ENCODE results near the gene ANKFN1. TPM values are rescaled to one million over a fixed set of nuclear protein-coding genes. Genes with fewer than 3 reads are reported as not detected.

The ANKFN1 gene
- total RNA-seq, 2 donors from 2014 or later: 0.21 TPM; not detected in 1

GRCh38 chr17:56468840-56469239 lies 315.6 kb downstream of the ANKFN1 start:
- DNase-seq (no peak), ATAC-seq (no peak)
- intact Hi-C loops (cut with DNase I): no loop called here

DNA sequence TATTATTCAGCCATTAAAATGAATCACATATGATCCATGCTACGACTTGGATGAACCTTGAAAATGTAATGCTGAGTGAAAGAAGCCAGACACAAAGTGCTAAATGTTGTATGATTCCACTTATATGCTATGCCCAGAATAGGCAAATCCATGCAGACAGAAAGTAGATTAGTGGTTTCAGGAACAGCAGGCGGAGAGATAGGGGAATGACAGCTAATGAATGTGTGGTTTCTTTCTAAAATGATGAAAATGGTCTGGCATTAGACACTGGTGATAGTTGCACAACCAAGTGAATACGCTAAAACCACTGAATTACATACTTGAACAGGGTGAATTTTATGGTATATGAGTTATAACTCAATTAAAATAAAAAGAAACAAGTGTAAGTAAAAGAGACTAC lies 318.4 kb downstream of the ANKFN1 start:
- no peak for ATAC-seq
- no peak for DNase-seq
- intact Hi-C loops (cut with DNase I): no loop called here

- no peak for ATAC-seq
- intact Hi-C loops (cut with DNase I): no loop called here
- no peak for DNase-seq
These were observed 321.8 kb downstream of the ANKFN1 start for GRCh38 chr17:56475116-56475515.

GRCh38 chr17:56478836-56479447 lies 325.7 kb downstream of the ANKFN1 start:
- no peak for DNase-seq
- ATAC-seq: no peak
- intact Hi-C loops (cut with DNase I): no loop called here

DNA sequence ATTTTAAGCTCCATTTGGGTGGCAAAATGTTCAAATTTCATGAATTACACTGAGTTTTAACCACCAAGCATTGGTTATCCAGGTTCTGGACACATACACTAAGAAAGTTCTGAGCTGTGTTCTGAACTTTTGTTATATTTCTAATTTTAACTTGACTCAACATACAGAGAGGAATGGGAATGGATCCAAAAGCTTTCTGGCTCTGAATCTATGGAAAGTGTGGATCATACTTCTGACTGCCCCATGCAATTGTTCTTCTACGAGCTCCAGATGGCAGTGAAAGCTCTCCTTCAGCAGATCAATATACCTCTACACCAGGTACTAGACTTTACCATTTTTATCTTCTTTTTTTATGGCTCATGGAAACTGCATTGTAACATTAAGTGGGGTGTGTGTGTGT lies 327.2 kb downstream of the ANKFN1 start:
- no peak for ATAC-seq
- no peak for DNase-seq
- intact Hi-C loops (cut with DNase I): loop anchor here in 1 of 2 donors (10.0 kb wide), 1 partner anchor 626 kb away; no protein-coding TSS in a partner anchor

DNA sequence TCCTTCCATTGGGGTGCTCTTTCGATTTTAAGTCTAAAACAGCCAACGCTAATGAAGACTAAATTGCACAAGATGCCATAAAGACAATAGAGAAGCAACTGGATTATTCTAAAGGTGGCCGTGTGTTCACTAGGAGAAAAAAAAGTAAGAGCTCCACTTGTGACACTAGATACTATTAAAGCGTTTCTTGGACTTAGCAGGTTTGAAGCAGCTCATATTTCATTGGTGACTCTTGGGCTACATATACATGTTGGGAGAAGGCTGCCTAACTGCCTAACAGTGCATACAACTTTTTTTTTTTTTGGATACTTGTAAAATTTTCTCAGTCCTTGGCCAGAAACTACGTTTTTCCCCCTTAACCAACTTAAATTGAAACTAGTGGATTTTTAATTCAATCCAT lies 328.4 kb downstream of the ANKFN1 start:
- intact Hi-C loops (cut with DNase I): loop anchor here in 1 of 2 donors (10.0 kb wide), 1 partner anchor 627 kb away; no protein-coding TSS in a partner anchor
- DNase-seq (no peak), ATAC-seq (no peak)

- no peak for DNase-seq
- ATAC-seq: no peak
- intact Hi-C loops (cut with DNase I): loop anchor here in 1 of 2 donors (10.0 kb wide), 1 partner anchor 627 kb away; no protein-coding TSS in a partner anchor
These were observed 329.0 kb downstream of the ANKFN1 start for GRCh38 chr17:56482229-56482628.

DNA sequence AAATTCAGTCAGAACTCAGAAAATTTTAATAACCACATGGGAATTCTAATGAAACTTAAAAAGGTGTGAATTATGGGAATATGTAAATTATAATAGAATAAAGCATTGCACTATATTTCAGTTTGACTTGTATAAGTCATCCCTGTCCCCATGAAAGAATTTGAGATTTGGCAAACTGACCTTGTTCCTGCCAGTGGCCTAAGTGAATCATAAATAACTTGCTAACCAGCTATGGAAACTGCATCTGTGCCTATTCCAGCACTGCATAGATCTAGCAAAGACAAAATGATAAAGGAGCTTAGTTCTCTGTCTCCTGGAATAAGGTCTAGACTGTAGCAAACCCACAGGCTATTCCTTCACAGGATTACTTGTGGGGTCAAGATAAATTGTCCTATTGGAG lies 333.5 kb downstream of the ANKFN1 start:
- DNase-seq (no peak), ATAC-seq (no peak)
- intact Hi-C loops (cut with DNase I): loop anchor here in 1 of 2 donors (10.0 kb wide), 1 partner anchor 632 kb away; no protein-coding TSS in a partner anchor

- DNase-seq (no peak), ATAC-seq (no peak)
- intact Hi-C loops (cut with DNase I): loop anchor here in 1 of 2 donors (10.0 kb wide), 1 partner anchor 634 kb away; no protein-coding TSS in a partner anchor
These were observed 335.5 kb downstream of the ANKFN1 start for GRCh38 chr17:56488800-56489199.

DNA sequence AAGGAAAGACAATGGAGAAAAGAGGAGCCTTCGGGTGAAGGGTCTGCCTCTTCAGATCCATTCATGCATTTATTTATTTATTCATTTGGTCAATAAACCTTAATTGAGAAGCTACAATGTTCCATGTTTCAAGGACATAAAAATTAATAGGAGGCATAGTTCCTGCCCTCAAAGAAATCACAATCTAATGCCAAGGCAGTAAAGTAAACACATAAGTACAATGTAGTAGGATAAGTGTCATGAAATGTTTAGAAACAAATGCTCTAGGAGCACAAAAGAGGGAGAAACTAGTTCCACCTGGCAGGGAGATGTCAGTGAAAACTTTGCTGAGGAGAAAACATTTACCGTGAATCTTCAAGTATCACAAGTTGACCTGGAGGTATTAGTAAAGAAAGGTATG lies 336.7 kb downstream of the ANKFN1 start:
- no peak for DNase-seq
- intact Hi-C loops (cut with DNase I): loop anchor here in 1 of 2 donors (10.0 kb wide), 1 partner anchor 635 kb away; no protein-coding TSS in a partner anchor
- no peak for ATAC-seq

DNA sequence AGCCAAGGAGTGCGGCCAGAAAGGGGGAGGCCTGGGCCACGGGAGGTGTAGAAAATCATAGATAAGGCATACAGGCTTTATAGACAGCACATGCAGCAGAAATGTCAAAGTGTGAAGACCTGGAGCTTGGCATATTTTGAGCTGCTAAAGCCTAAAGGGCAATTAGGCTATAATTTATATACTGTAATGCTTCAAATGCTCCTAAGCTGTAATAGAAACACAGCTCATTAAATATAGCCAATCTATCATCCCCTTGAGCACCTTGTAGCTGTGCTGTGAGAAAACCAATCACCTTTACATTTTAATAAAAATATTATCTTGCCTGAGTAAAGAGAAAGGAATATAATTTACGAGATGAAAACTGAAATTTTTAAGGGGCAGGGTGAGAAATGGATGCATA lies 342.3 kb downstream of the ANKFN1 start:
- DNase-seq (no peak), ATAC-seq (no peak)
- intact Hi-C loops (cut with DNase I): no loop called here

DNA sequence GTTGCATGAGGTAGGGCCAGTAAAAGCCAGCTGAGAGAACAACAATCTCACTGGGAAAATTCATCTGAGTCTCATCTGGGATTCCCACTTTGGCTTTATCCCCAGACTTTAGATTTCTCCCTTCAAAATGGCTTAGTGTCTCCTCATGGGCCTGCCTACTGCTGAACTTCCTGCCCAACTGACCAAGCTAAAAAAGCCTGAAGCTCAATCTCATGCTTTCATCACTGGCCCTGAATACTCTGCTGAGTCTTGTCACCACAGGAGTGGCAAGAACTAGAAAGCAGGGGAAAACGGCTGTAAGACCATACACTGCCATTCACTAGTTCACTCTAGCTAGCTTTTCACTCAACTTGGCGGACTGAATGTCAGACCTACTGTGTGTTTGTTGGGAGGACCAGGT lies 343.9 kb downstream of the ANKFN1 start:
- intact Hi-C loops (cut with DNase I): no loop called here
- ATAC-seq: no peak
- no peak for DNase-seq

- ATAC-seq (no peak), DNase-seq (no peak)
- intact Hi-C loops (cut with DNase I): loop anchor here (5.0 to 10.0 kb wide), 2 partner anchors 215 to 217 kb away; no protein-coding TSS in a partner anchor
These were observed 346.6 kb downstream of the ANKFN1 start for GRCh38 chr17:56499799-56500388.

- intact Hi-C loops (cut with DNase I): loop anchor here (5.0 to 10.0 kb wide), 2 partner anchors 213 to 215 kb away; no protein-coding TSS in a partner anchor
- ATAC-seq (no peak), DNase-seq (no peak)
These were observed 348.9 kb downstream of the ANKFN1 start for GRCh38 chr17:56502120-56502654.

GRCh38 chr17:56505154-56505756 lies 352.0 kb downstream of the ANKFN1 start:
- DNase-seq (no peak), ATAC-seq (no peak)
- intact Hi-C loops (cut with DNase I): loop anchor here in 1 of 2 donors (10.0 kb wide), 1 partner anchor 210 kb away; no protein-coding TSS in a partner anchor

GRCh38 chr17:56506349-56506748 lies 353.1 kb downstream of the ANKFN1 start:
- no peak for ATAC-seq

GRCh38 chr17:56510554-56511342 lies 357.5 kb downstream of the ANKFN1 start:
- ATAC-seq (no peak), DNase-seq (no peak)
- intact Hi-C loops (cut with DNase I): no loop called here

More at GRCh38 chr17:56506349-56506748, 353.1 kb downstream of the ANKFN1 start:
- intact Hi-C loops (cut with DNase I): loop anchor here in 1 of 2 donors (10.0 kb wide), 1 partner anchor 208 kb away; no protein-coding TSS in a partner anchor
- DNase-seq: no peak

GRCh38 chr17:56514264-56514663 lies 361.0 kb downstream of the ANKFN1 start:
- ATAC-seq (no peak), DNase-seq (no peak)
- intact Hi-C loops (cut with DNase I): no loop called here

GRCh38 chr17:56514899-56515298 lies 361.6 kb downstream of the ANKFN1 start:
- intact Hi-C loops (cut with DNase I): no loop called here
- DNase-seq (no peak), ATAC-seq (no peak)
